Measurements from ENCODE around the gene OTUD1.

Gene OTUD1

DNA sequence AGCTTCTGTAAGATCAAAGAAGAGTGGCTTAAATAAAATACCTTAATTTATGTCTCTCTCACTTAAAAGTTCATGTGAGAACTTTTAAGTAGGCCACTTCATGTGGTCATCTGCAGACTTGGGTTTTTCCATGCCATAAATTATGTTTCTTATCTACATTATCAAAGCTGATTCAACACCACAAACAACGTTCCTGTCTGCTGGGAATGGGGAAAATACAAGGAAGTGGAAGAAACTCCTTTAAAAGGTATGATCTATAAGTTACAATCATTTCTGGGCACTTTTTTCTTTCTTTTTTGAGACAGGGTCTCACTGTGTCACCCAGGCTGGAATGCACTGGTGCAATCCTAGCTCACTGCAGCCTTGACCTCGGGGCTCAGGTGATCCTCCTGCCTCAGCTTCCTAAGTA, 16.9 kb upstream of the OTUD1 start:
- peak; percentile 47 for DNase-seq (ENCODE audit: low spot score)

DNA sequence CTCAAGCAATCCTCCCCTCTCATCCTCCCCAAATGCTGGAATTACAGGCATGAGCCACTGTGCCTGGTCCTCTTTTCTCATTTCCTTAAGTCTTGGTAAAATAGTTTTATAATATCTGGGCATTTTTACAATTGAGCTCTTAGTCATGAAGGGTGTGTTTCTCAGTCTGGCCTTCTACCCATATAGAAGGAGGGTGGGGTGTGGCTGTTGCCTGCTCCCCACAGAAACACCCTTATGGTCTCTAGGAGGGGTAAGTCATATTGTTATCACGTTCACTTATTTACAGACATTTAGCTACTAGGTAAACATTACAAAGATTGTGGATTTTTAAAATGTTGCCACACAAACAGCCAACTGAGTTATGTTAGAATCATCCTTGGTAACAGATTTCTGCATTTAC, 6.7 kb upstream of the OTUD1 start:
- peak; percentile 76 for DNase-seq (ENCODE audit: low spot score)

DNA sequence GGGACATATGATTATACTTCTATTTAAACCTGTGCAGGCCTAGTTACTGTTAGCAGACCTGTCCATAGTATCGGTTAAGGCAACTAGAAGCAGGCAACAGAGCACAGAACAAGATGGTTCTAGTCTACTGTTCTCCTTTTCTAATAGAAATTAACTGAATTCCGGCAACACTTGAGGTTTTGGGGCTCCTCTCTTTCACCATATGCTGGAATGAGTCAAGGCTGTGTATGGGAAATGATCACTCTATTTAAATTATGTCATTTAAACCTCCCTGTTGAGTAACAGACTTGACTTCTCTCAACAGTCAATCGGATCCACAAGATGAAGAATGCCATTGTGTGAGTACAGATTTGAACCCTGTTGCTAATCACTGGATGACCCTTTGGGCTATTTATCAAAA, 6.2 kb upstream of the OTUD1 start:
- DNase-seq (ENCODE audit: low spot score): no peak

DNA sequence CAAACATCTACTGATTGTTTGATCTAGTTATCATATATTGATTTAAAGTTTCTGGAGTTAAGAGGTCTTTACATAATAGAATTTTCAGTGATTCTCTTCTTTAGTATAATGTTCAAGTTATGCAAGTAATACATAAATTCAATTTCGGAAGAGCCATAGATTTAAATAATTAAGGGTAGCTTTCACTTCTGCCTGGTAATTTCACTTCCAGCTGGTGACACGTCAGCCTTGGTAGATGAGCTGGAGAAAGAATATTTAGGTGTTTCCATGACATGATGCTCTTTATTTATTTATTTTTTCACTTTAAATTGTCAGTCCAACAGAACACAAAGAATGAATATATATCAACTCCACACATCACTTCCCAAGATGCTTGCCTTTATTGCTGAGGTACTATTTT, 5.2 kb upstream of the OTUD1 start:
- no peak for DNase-seq (ENCODE audit: low spot score)

DNA sequence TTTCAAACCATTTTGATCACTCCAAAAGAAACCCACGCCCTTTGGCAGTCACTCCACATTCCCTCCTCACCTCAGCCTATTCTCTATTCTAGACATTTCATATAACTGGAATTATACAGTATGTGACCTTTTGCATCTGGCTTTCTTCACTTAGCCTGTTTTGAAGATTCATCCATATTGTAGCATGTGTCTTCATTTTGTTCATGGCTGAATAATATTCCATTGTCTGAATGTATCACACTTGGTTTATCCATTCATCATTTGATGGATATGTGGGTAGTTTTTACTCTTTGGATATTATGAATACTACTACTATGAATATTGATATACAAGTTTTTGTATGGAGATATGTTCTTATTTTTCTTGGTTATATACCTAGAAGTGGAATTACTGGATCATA, 3.5 kb upstream of the OTUD1 start:
- no peak for DNase-seq (ENCODE audit: low spot score)

DNA sequence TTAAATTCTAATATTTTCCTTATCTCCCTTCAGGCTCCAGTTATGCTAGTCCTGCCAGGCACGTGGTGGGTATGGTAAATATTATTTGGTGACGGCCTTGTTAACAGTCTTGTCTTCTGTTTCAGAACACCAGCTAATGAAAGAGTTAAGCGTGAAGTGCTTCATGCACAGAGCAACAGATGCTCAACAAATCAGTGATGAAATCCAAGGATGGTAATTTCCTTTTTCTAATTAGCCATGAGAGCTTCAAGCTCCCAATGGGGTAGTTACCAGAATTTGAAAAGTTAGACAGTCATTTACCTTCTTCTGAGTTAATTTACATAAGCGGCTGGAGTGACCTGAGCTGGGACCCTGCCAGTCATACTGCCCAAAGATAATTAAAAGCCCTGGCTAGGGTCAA, 1.9 kb upstream of the OTUD1 start:
- no peak for DNase-seq (ENCODE audit: low spot score)

DNA sequence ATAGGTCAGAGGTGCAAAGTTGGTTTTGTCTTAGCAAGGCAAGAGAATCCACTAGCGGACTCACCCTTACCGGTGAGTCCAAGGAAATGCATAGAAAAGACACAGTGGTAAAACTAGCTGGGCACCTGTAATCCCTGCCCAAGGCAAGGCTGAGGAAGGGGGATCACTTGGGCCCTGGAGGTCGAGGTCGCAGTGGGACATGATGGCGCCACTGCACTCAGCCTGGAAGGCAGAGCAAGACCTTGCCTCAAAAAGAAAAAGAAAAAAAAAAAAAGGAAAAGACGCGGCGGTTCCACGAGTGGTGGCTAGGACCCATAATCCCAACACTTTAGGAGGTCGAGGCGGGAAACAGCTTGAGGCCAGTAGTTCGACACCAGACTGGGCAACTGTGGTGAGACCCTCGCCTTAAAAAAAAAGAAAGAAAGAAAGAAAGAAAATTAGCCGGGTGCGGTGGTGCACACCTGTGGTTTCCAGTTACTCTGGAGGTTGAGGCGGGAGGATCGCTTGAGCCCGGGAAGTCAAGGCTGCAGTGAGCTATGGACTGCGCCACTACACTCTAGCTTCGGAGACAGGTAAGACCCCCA, 820 bp upstream of the OTUD1 start:
- no peak for DNase-seq (ENCODE audit: low spot score)

DNA sequence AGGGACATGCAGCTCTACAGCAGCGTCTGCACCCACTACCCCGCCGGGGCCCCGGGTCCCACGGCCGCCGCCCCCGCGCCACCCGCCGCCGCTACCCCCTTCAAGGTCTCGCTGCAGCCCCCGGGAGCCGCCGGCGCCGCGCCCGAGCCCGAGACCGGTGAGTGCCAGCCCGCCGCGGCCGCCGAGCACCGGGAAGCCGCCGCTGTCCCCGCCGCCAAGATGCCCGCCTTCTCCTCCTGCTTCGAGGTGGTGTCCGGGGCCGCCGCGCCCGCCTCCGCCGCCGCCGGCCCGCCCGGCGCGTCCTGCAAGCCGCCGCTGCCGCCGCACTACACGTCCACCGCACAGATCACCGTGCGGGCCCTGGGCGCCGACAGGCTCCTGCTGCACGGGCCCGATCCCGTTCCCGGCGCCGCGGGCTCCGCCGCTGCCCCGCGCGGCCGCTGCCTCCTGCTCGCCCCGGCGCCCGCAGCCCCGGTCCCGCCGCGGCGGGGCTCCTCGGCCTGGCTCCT, 631 bp downstream of the OTUD1 start:
- no peak for DNase-seq (ENCODE audit: low spot score)

DNA sequence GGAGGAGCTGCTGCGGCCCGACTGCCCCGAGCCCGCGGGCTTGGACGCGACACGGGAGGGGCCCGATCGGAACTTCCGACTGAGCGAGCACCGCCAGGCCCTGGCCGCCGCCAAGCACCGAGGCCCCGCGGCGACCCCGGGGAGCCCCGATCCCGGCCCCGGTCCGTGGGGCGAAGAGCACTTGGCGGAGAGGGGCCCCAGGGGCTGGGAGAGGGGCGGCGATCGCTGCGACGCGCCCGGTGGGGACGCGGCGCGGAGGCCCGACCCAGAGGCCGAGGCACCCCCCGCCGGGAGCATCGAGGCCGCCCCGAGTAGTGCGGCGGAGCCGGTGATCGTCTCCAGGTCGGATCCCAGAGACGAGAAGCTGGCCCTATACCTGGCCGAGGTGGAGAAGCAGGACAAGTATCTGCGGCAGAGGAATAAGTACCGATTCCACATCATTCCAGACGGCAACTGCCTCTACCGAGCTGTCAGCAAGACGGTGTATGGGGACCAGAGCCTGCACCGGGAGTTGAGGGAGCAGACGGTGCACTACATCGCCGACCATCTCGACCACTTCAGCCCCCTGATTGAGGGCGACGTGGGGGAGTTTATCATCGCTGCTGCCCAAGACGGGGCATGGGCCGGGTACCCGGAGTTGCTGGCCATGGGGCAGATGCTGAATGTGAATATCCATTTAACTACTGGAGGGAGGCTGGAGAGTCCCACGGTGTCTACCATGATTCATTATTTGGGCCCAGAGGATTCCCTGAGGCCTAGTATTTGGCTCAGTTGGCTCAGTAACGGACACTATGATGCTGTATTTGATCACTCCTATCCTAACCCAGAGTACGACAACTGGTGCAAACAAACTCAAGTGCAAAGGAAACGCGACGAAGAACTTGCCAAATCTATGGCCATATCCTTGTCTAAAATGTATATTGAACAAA, 1.4 kb downstream of the OTUD1 start:
- DNase-seq (ENCODE audit: low spot score): peak; percentile 16

DNA sequence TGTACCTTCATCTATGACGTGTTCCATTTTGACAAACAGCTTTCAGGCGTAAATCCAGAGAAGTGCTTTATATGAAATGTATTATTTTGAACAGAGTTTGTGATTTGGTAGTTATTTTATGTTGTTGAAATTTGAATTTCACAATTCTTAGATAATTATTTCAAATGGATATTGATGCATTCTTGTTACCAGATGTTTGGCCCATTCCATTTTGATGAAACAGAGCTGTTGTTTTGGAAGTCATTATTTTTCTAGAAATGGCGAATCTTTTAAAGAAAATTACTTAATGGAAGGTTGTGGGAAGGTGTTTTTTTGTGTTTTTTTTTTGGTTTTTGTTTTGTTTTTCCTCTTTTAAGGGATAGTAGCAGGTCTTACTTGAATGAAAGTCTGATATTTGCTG, 2.4 kb downstream of the OTUD1 start:
- DNase-seq (ENCODE audit: low spot score): no peak

DNA sequence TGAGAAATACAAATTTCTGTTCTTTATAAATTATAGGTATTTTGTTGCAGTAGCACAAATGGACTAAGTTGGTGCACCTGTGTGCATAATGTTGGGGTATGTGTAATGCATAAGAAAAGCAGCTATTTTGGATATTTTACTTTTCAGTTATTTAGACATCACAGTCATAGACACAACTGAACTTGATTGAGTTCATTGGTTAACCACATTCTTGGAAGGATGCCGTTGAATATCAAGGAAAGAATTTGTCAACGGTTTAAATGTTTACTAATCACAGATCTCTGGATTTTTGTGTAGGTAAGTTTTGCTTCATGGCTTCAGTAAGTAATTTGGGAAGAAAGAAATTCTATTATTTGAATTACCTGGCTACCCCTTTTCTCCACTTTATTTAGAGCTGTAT, 4.1 kb downstream of the OTUD1 start:
- DNase-seq (ENCODE audit: low spot score): no peak

DNA sequence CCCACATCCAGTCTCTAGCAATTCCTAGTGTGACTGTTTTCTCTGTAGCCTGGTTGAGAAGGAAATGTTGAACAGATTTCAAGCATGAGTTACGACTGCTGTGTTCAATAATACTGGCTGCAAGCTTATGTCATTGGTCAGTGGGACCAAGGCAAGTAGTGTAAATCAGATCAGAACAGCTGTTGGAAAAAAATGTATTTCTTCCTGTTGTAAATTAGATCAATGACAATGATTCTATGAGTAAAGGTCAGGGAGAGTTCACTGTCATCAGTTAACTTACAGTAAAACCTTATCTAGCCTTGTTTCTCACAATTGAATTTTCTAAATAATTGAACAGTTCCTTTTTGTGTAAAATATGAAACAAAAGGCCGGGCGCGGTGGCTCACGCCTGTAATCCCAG, 6.7 kb downstream of the OTUD1 start:
- no peak for DNase-seq (ENCODE audit: low spot score)

DNA sequence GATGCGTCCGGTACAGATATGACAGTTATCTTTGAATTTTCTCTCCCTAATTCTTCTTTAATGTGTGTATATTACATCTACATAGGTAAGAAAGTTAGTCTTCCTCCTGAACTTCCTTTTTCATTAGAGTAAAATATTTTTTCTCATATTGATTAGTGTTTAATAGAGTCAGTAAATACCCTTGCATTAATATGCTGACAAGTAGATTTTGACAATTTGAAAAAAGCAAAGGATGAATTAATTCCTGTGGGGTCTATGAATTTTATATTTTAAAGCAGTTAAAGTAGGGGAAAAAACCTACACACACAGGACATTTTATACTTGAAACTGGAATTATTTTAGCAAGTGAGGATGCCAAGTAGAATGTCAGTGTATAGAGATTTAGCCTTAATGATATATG, 9.4 kb downstream of the OTUD1 start:
- DNase-seq (ENCODE audit: low spot score): no peak

DNA sequence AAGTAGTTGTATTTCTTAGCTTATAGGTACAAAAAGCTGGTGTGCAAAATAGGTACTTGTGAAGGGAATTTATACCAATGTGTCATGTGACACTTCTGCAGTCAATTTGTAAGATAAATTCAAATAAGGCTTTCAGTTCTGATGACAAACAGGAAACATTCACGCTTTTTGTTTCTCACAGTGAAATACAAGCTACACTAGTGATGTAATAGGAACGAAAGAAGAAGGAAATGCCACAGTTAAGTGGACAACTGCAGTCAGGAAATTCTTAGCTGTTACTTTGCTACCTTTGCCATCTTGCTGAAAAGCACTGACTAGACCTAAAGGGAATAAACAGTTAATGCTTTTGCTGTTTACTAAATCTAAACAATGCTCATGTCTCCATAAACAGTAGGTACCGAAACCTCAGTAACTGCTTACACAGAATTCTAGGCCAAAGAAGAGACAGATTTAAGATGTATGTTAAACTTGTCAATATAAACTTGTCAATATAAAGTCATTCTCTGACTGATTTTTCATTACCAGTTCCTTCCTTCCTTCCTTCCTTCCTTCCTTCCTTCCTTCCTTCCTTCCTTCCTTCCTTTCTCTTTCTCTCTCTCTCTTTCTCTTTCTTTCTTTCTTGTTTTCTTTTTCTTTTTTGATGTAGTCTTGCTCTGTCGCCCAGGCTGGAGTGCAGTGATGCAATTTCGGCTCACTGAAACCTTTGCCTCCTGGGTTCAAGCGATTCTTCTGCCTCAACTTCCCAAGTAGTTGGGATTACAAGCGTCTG, 10.1 kb downstream of the OTUD1 start:
- DNase-seq (ENCODE audit: low spot score): no peak

DNA sequence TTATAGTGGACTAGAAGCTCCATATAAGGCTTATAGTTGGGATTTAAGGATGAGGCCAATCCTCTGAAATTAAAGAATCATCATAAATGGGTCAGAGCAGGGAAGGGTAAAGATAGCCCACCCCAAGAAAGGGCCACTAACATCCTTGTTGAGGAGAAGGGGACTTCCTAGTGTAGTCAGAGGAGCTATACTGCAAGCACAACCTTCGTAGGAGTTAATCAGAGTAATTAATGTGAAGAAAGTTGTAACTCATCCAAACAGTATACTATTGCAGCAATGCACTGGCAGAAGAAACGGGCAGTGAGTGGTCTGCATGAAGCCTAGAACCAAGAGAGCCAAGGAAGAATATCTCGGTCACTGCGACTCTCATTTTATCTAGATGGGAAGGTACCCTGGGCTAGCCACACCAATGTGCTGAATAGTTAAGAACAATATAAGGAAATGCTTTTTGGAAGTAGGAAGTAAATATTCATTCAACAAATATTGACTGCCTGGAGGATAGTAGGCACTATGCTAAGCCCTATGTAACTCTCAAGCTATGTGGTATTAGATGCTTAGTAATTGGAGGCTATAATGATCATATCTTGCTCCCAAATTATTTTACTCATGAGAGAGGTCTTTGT, 13.3 kb downstream of the OTUD1 start:
- DNase-seq (ENCODE audit: low spot score): no peak

DNA sequence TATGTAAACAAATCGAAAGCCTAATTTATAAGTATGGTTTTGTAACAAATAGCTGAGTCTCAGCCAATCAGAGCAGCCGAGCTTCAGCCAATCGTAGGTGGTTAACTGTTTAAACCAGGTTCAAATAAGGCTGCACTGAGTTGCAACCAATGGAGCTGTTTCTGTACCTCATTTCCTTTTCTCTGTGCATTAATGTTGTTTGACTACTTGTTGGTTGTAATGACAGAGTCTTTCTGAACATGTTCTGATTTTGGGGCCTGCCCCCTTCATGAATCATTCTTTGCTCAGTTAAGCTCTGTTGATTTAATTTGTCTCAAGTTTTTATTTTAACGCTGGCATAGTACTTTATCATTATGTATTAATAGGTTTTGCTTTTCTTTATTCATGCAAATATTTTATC, 14.6 kb downstream of the OTUD1 start:
- DNase-seq (ENCODE audit: low spot score): no peak

DNA sequence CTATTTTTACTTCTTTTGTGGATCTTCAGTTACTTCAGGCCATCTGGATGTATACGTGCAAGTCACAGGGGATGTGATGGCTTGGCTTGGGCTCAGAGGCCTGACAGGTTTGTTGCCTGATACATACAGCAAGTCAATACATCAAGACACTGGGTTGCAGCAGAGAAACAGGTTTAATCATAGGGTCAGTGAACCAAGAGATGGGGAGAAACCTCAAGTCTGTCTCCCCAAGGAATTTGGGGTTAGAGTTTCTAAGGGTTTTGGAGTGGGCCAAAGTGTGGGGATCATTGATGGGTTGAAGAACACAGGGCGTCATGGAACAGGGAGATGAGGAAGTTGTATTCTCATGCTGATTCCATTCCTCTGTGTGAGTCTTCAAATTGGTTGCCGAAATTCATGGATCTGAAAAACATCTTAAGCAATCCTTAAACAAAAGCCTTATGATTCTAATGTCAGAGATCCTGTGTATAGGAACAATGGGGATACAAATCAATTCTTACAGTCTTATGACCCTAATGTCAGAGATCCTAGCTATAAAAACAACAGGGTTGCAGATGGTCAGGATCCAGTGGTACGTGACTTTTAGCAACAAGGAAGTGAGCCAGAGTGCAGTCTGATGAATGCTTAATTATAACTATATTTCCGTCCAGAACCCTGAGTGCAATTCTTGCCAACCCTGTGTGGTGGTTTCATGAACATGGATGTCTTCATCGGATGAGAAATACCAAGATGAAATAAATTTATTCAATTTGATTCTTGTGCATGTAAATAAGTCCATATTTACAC, 18.9 kb downstream of the OTUD1 start:
- no peak for DNase-seq (ENCODE audit: low spot score)

DNA sequence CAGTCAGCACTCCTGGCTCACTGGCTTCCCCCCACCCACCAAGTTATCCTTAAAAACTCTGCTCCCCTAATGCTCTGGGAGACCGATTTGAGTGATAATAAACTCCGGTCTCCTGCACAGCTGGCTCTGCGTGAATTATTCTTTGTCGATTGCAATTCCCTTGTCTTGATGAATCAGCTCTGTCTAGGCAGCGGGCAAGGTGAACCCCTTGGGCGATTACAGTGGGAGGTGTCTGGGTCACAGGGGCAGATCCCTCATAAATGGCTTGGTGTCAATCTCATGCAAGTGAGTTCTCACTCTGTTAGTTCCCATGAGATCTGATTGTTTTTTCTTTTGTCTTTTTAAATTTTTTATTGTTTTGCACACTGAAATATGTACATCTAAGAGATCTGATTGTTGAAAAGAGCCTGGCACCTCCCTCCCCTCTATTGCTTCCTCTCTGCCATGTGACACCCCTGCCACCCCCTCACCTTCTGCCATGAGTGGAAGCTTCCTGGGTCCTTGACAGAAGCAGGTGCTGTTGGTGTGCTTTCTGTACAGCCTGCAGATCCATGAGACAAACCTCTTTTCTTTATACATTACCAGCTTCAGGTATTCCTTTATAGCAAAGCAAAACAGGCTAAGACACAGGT, 20.5 kb downstream of the OTUD1 start:
- DNase-seq (ENCODE audit: low spot score): no peak

DNA sequence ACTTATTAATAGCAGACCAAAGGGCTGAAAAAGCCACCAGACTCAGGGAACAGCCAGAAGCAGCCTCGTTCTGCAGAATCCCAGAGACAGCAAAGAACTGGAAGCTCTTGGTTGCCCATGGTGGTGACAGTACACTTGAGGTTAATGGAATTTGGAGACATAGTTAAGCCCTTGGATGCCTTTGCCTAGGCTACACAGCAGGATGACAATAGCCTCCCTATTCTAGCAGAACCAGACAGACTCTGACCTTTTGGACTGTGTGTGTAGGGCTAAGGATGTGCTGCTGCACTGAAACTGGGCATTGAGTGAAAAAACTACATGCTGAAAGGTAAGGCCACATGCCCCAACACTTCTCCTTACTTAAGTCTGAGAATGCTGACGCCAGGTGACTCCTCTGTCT, 22.7 kb downstream of the OTUD1 start:
- DNase-seq (ENCODE audit: low spot score): no peak

DNA sequence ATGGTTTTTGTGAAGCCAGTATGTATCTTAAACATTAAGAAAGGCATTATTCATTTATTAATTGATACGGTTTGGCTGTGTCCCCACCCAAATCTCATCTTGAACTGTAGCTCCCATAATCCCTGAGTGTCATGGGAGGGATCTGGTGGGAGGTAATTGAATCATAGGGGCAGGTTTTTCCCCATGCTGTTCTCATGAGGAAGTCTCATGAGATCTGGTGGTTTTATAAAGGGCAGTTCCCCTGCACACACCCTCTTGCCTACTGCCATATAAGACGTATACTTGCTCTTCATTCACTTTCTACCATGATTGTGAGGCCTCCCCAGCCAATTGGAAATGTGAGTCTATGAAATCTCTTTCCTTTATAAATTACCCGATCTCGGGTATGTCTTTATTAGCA, 28.1 kb downstream of the OTUD1 start:
- DNase-seq (ENCODE audit: low spot score): no peak

DNA sequence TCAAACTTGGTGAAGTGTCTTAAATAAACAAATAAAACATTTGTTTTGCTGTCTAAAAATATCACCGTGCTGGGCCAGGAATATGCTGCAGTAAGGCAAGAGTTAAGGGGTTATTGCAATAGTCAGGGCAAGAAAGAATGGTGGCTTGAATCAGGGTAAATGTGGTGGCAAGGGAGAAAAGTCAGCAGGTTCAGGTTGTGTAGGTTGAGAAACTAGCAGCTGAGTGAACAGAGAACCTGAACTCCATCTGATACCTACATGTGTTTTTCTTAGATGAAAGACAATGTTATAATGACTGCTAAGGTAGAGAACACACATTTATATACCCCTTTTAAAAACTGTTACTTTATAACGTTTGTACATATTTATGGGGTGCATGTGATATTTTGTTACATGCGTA, 28.7 kb downstream of the OTUD1 start:
- DNase-seq (ENCODE audit: low spot score): no peak
